ENCODE results near the gene SYPL2. TPM values are rescaled to one million over a fixed set of nuclear protein-coding genes. Genes with fewer than 3 reads are reported as not detected.

Gene SYPL2
- total RNA-seq, 1 donor from 2014 or later: 1.5 TPM

DNA sequence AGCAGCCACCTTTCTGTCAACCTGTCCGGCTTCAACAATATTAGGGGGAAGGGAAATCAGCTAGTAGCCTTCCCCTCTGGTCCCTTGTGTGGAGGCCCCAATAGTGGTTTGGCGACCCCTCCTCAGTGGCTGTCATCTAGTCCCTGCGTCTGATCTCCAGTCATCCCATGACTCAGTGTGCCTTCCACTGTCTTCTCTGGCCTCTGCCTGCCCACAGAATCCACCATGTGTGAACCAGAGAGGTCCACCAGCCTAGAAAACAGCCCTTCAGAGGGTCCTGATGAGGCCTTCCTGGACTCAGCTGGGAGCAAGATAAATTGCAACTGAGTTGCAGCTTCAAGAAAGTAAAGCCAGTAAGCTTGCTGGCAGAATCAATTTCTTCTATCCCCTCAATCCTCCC, 13.6 kb downstream of the SYPL2 start:
- H3K4me3 ChIP-seq: no peak overlapping the region
- peaks cover 3% of the 10 kb centered on the region for H3K27me3 ChIP-seq (ENCODE audit: low read depth)
- H3K27ac ChIP-seq: no peak overlapping the region
- no peak for DNase-seq
- intact Hi-C loops (cut with DNase I): no loop called here
- no peak for ATAC-seq
- H3K4me1 ChIP-seq: peaks cover 14% of the 10 kb centered on the region
- H3K9me3 ChIP-seq: no peaks in the 10 kb centered on the region
- H3K36me3 ChIP-seq: no peaks in the 10 kb centered on the region
- TF ChIP-seq, protein P1, sequence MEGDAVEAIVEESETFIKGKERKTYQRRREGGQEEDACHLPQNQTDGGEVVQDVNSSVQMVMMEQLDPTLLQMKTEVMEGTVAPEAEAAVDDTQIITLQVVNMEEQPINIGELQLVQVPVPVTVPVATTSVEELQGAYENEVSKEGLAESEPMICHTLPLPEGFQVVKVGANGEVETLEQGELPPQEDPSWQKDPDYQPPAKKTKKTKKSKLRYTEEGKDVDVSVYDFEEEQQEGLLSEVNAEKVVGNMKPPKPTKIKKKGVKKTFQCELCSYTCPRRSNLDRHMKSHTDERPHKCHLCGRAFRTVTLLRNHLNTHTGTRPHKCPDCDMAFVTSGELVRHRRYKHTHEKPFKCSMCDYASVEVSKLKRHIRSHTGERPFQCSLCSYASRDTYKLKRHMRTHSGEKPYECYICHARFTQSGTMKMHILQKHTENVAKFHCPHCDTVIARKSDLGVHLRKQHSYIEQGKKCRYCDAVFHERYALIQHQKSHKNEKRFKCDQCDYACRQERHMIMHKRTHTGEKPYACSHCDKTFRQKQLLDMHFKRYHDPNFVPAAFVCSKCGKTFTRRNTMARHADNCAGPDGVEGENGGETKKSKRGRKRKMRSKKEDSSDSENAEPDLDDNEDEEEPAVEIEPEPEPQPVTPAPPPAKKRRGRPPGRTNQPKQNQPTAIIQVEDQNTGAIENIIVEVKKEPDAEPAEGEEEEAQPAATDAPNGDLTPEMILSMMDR (IDR thresholded peaks at IDR 0.05): no peak

GRCh38 chr1:109481646-109482045, 15.3 kb downstream of the SYPL2 start:
- DNase-seq (no peak), ATAC-seq (no peak)
- intact Hi-C loops (cut with DNase I): no loop called here
- Histone ChIP-seq H3K9me3 (no peaks in the 10 kb centered on the region), H3K27me3 (ENCODE audit: low read depth) (peaks cover 3% of the 10 kb centered on the region), H3K4me3 (no peak overlapping the region), H3K36me3 (no peaks in the 10 kb centered on the region), H3K4me1 (peaks cover 14% of the 10 kb centered on the region), H3K27ac (no peak overlapping the region)
- TF ChIP-seq, protein P1 (IDR thresholded peaks at IDR 0.05): no peak

- TF ChIP-seq, protein P1 (IDR thresholded peaks at IDR 0.05): no peak
Measured at GRCh38 chr1:109482242-109482641, 15.9 kb downstream of the SYPL2 start.

DNA sequence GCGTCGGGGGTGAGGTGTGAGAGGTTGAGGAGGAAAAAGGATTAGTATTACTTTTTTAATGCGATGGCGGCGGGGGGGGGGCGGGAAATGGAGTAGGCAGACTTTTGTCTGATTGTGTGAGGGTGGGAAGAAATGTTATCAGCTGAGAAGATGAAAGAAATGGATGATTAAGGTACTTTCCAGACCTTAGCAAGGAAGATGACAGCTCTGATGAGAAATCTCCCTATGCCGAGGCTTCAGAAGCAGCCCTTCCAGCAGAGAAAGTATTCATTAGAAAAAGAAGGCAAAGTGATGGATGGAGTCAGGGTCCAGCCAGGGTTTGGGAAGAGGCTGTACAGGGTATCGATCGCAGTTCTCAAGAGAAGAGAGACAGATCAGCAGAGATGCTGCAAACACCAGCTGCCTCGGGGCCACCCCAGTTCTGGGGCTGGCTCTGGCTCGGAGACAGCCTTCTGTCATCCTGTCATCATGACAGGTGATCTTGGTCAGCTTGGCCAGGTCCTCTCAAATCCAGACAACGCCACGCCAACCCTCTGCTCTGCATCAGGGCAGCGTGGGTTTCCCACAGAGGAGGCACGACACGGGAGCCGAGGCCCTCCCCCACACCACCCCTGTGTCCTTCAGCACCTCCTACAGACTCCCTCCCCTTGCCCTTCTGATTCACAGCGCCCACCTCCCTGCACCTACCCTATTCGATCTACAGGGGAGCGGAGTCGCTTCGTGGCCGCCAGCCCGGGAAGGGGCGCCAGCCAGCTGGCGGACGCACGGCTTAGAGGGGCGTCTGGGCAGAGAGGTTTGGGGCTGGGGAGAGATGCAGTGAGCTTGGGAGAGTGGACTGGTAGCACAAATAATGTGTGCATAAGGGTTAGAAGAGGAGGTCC, 16.7 kb downstream of the SYPL2 start:
- TF ChIP-seq, protein P1 (IDR thresholded peaks at IDR 0.05): no peak
- Histone ChIP-seq H3K27ac (peak overlapping the region; percentile 7), H3K9me3 (no peaks in the 10 kb centered on the region), H3K36me3 (peaks cover 5% of the 10 kb centered on the region), H3K4me3 (peak overlapping the region; percentile 68), H3K4me1 (peaks cover 14% of the 10 kb centered on the region), H3K27me3 (ENCODE audit: low read depth) (peaks cover 2% of the 10 kb centered on the region)
- DNase-seq: peak; percentile 65
- intact Hi-C loops (cut with DNase I): no loop called here
- ATAC-seq: peak; percentile 20 to 31

More at GRCh38 chr1:109482242-109482641, 15.9 kb downstream of the SYPL2 start:
- Histone ChIP-seq H3K4me3 (no peak overlapping the region), H3K27me3 (ENCODE audit: low read depth) (peaks cover 3% of the 10 kb centered on the region), H3K36me3 (no peaks in the 10 kb centered on the region), H3K27ac (no peak overlapping the region), H3K4me1 (peaks cover 14% of the 10 kb centered on the region), H3K9me3 (no peaks in the 10 kb centered on the region)
- no peak for ATAC-seq
- no peak for DNase-seq
- intact Hi-C loops (cut with DNase I): no loop called here

- Histone ChIP-seq H3K9me3 (no peaks in the 10 kb centered on the region), H3K4me1 (peaks cover 14% of the 10 kb centered on the region), H3K4me3 (peak within 1 kb of the TSS; percentile 68), H3K27ac (peak within 1 kb of the TSS; percentile 93), H3K36me3 (peaks cover 13% of the 10 kb centered on the region), H3K27me3 (ENCODE audit: low read depth) (no peaks in the 10 kb centered on the region)
- peak; percentile 94 for DNase-seq
- ATAC-seq: peak; percentile 96 to 97
- TF ChIP-seq, protein P1 (IDR thresholded peaks at IDR 0.05): no peak
- intact Hi-C loops (cut with DNase I): no loop called here
Measured at GRCh38 chr1:109483672-109484518, 17.5 kb downstream of the SYPL2 start, which contains the start of gene ATXN7L2. ATXN7L2 (plus strand) TSS chr1:109483905; CDS start chr1:109483954, 49 bp downstream.
